GM21367 (cell line): ENCODE measurements around the gene SPPL2A.
"Not testable (repeated sequence)": the region's sequence is repeated elsewhere in the genome, so short reads cannot be mapped to it uniquely, and the experiment has no call there.

ENCODE experiments used
- ATAC-seq: cut with Tn5 transposase; IDR thresholded peaks from one replicate; pipeline ENCODE4 v1.9.1; 2021; ENCODE audit not compliant: unreplicated experiment

SPPL2A gene

DNA sequence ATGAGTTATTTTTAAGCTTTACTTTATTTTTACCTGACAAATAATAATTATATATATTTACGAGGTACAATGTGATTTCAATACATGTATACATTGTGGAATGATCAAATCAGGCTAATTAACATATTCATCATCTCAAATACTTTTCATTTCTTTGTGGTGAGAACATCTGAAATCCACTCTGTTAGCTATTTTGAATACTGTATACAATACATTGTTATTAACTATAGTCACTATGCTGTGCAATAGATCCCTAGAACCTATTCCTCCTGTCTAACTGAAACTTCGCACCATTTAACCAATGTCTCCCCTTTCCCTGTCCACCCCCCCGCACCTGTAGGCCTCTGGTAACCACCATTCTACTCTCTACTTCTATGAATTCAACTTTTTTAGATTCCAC, 7.9 kb upstream of the SPPL2A start:
- ATAC-seq = no peak

DNA sequence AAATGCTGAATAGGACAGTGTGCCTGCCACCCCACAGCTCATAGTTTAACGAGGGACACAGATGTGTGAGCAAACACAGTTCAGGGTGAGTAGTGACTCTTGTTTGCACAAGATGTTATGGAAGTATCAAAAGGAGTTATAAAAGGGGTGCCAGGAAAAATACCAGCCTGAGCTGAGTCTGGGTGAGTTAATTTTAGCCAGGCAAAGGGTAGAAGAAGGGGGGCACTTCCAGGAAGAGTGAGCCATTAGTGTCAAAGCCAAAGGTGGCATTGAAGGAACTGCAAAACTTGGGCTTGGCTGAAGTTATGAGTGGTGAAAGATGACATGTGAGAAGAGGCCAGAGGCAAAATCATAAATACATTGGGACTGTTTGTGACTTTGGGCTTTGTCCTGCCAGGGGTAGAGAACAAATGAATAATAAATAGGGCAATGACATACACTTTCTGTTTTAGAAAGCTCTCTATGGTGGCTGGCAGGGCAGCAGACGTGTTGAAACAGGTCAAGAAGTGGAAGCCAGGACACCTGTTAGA, 1.9 kb upstream of the SPPL2A start:
- ATAC-seq = no peak

- no peak for ATAC-seq
These were observed 878 bp downstream of the SPPL2A start for GRCh38 chr15:50764461-50765194.

- ATAC-seq = no peak
These were observed 6.7 kb downstream of the SPPL2A start for GRCh38 chr15:50758712-50759205.

DNA sequence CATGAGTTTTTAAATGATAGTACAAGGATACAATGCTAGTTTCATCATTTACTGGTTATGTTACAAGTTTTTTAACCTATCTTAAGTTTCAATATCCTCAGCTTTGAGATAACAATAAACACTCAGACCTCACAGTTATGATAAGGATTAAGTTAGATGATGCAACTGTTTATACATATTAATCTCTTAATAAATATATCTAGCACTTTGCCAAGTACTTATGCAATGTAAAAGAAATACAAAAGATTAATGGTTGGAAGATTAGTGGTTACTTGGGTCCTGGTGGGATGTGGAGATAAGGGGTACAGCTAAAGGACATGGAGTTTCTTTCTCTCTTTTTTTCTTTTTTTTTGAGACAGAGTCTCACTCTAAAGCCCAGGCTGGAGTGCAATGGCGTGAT, 12.0 kb downstream of the SPPL2A start:
- no peak for ATAC-seq

GRCh38 chr15:50751394-50751793, 14.1 kb downstream of the SPPL2A start:
- no peak for ATAC-seq

DNA sequence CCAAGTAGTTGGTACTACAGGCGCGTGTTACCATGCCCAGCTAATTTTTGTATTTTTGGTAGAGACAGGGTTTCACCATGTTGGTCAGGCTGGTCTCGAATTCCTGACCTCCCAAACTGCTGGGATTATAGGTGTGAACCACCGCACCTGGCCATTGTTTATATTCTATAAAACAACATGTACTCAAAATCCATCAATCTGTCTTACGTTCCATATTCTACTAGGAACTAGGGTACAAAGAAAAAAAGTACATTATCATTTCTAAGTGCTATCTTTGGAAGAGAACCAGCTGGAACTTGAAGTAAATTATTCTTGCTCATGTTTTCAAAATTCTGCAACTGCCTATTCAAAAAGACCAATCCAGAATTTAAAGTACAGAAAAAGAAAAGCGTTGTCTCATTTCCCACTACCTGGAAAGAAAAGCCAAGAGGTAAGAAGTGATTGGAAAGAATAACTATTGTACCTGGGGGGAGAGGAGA, 15.2 kb downstream of the SPPL2A start:
- ATAC-seq = no peak

- ATAC-seq = no peak
These were observed 18.0 kb downstream of the SPPL2A start for GRCh38 chr15:50747523-50747922.

- ATAC-seq = no peak
These were observed 20.9 kb downstream of the SPPL2A start for GRCh38 chr15:50744601-50745000.

GRCh38 chr15:50740955-50741354, 24.6 kb downstream of the SPPL2A start:
- no peak for ATAC-seq

- no peak for ATAC-seq
These were observed 28.7 kb downstream of the SPPL2A start for GRCh38 chr15:50736823-50737222.

DNA sequence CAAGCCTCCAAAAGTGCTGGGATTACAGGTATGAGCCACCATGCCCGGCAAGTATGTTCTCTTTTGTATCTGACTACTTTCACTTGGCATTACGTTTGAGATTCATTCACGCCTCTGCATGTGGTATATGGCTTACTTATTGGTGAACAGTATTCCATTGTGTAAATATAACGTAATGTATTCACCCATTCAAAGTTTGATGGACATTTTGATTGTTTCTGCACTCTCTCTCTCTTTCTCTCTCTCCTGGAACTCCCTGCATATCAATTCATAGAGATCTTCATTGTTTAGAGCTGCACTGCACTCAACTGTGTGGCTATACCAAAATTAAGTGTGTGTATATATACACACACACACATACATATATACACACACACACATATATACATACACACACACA, 30.4 kb downstream of the SPPL2A start:
- ATAC-seq = no peak

DNA sequence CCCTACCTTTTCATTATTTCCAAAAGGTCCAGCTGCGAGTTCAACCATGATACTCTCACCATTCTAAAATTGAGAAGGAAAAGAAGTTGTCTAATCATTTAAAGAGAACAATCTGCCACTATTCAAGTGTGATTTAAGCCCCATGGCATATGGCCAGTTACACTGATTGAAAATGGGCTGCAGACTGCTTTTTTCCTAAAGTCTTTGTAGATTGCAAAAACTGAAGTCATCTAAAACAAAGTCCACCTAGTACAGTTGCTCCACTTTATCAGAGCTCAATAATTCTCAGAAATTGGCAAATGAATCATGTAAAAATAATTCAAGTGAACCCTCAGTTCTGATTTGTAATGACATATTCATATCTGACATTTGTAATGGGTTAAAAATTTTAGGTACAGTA, 39.2 kb downstream of the SPPL2A start:
- no peak for ATAC-seq

DNA sequence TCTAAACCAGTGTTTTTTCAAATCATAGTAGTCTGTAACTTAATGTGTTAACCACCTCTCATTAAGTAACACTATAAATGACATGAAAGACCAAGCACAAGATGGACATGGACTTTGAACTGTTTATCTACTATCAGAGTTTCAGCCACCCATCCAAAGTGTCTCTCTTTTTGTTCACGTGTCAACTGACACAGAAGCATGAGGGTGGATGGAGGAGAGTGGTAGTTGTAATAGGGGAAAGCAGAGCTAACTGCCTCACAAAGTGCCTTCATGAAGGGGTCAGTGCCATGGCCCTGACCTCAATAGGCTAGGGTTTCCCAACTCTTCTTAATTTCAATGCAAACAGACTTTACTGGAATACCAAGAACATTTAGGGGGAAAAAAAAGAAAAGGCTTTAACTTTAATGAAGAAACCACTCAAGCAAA, 46.8 kb downstream of the SPPL2A start:
- ATAC-seq = no peak

DNA sequence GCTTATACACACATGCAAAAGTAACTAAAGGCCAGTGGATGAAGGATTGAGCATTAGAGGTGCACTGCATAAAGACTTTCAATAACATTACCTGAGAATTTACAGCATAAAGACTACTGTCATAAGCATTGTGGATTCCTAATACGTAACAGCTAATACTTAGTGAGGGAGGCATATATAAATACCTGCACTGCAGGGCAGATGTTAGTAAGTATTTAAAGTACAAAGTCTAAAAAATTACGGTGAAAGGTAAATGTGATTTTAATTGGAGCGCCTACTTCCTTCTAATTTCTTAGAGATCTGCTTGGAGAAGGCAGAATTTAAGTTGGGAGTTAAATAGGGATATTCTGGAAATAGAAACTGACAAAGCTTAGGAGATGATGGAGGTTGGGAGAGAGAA, 53.5 kb downstream of the SPPL2A start:
- no peak for ATAC-seq

DNA sequence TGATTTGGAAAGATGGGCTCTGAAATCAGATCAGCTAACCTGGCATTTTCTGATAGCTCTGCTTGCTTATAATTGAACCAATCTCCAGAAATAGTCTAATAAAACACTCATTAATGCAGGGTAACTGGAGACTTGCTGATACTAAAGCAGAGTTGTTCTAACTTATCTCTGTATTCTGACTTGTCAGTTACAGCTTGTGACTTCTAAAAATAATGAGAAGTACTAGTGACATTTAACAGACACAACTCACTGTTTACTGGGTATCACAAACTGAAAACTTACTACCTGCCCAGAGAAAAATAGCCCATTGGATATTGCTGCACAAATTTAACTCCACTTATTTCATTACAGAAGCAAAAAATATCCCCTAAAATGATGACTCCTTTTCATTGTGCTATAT, 54.9 kb downstream of the SPPL2A start:
- no peak for ATAC-seq

GRCh38 chr15:50707878-50708427, 57.6 kb downstream of the SPPL2A start:
- no peak for ATAC-seq

DNA sequence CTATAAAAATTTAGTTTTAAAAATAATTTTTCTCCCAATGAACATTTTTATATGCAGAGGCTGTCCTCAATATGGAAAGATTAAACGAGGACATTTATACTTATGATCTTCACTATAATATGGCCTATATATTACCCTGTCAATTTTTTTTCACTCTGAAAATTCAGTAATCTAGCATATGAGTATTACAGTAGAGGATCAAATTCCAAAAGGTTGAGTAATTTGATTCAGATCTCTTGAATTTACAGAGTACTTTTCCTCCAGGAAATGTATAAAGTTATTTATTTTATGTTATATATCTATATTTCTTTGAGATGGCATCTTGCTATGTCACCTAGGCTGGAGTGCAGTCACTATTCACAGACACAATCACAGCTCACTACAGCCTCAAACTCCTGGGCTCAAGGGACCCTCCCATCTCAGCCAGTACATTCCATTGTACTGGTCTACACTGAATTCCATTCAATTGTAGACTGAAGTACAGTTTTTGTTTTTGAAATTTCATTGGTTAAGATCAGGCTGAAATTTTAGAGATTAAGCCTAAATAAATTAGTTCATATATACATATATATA, 62.7 kb downstream of the SPPL2A start:
- ATAC-seq = no peak

DNA sequence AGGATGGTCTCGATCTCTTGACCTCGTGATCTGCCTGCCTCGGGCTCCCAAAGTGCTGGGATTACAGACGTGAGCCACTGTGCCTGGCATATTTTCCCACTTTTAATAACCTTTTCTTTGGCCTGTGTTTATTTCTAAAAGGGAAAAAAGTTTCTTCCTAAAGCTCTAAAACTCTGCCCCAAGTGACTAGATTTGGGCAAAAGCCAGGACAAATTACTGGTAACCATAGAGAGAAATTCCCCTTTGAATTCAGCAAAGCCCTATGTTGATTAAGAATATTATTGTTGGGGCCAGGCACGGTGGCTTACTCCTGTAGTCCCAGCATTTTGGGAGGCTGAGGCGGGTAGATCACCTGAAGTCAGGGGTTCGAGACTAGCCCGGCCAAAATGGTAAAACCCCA, 67.4 kb downstream of the SPPL2A start:
- ATAC-seq = no peak

GRCh38 chr15:50697109-50697797, 68.3 kb downstream of the SPPL2A start:
- ATAC-seq = no peak

GRCh38 chr15:50694634-50695165, 70.8 kb downstream of the SPPL2A start:
- not testable (repeated sequence) for ATAC-seq
